NCI-H2107 treated with DMSO at 0.1 percent for 48 hours (cell line): ENCODE results near the gene TIAM1.

Source experiments
- DNase-seq: peaks from one replicate; lab custom pipeline; 2025; ENCODE audit not compliant: unreplicated experiment; lab: John Stamatoyannopoulos, UW

Gene TIAM1

GRCh38 chr21:31176080-31176551 is 167.9 kb downstream of the TIAM1 start:
- DNase-seq, result no peak

DNA sequence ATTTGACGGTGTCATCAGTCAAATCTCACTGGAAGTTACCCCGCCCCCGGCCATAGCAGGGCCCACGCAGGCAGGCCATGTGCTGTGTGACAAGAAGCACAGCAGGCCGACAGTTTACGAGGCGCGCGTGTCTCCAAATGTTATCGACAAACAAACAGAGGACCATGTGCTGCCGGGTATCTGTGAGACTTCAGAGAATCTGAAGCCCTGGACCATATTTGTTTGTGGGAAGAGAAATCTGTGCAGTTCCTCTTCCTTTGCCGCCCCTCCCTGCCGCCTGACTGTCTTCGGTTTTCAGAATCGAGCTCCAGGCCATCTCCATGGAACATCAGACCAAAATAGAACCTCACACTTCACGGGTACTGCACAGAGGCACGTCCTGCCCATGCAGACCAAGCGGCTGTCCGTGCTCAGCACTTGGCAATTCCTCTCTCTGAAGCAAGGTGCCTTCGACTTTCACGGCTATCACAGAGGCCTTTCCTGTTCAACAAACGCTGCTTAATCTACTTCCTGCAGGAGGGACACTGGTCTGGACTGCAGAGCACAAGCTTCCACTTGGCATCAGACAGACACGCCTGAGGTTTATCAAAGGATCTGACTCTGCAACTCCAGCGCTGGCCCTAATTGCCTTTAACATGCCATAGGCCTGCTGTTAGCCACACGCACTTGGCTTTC is 170.0 kb downstream of the TIAM1 start:
- DNase-seq, result no peak

- no peak for DNase-seq
Observed at GRCh38 chr21:31172328-31172727, 171.7 kb downstream of the TIAM1 start.

DNA sequence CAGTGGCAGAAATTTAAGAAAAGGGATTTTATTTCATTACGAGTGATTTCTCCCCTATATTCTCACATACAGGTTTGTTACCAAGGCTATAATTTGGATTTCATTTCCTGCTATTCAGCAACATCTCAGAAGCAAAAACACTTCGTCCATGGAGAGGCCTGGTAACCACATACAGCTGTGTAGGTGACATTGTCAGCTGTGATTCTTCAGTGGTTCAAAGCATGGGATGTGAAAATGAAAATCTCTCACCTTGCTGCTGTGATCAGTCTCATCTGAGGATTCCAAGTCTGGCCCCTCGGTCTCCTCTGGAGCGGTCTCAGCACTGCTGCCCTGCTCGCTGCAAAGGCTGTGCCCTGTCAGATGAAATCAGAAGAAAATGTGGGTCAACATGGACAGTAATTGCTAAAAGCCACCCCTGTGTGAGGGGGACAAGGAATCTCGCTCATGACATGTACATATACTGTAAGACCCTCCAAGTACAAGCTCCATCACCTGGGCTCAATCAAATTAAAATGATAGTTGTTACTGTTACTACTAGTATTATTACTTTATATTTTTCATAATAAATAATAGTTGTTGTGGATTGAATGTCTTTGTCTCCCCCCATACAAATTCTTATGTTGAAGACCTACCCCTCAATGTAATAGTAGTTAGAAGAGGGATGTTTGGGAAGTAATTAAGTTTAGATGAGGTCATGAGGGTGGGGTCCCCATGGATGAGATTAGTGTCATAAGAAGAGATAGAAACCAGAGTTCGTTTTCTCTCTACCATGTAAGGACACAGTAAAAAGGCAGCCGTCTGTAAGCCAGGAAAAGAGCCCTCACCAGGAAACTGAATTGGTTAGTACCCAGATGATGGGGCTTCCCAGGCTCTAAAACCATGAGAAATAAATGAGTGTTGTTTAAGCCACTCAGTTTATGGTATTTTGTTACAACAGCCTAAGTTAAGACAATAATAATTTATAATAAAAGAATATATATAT is 179.1 kb downstream of the TIAM1 start:
- no peak for DNase-seq

DNA sequence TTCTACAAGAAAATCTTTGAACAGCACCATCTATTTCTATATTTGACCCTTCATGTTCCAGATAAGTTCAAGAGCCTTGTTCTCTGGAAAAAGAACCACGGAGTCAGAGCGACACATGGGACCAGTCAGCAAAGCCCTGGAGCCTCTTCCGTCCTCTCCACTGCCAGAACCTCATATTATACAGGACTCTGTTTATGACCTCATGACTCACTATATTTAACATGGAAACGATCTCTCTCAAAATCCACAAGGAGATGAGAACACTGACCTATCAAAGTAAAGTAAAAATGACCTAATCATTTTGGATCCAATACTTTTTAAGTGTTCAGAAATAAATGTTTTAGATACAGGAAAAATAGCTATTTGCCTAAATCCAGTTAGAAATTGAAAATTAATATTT is 181.2 kb downstream of the TIAM1 start:
- DNase-seq, result no peak

DNA sequence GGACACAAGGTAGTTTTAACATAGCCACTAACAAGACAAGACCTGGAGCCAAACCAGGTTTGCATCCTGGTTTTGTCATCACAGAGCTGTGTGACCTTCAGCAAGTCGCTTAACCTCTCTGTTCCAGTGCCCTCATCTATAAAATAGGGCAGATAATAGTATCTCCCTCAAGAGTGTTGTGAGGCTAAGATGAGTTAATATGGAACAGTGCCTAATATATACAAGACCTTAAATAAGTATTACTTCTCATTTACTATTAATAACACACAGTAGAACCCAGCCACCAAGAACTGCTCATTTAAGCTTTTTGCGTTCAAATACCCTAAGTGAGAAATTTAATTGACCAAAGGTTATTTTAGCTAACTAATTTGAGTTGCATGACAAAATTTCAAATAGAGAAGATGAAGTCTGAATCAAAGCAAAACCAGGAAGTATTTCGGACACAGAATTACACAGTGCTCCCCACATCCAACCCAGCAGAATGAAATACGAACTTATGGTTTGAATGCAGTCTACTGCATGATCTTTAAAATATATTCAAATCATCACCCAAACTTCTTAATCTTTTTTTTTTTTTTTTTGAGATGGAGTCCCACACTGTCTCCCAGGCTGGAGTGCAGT is 181.9 kb downstream of the TIAM1 start:
- DNase-seq, result no peak

DNA sequence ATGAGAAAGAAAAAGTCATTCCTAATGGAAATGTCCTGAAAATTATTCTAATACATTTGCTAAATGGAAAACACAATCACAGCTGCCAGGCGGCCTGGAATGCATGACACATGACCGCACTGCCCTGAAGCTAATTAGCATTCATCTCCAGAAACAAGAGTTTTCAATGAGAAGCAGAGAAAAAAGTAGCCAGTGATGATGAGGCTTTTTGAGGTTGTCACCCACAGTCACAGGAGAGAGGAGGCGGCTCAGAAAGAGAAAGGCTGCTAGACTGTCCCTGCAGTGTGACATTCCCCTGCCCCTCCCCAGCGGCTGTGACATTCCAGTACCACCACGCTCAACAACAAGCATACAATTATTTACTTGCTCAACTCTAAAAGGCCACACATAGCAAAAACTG is 182.9 kb downstream of the TIAM1 start:
- DNase-seq, result no peak

- no peak for DNase-seq
Observed at GRCh38 chr21:31159808-31160207, 184.3 kb downstream of the TIAM1 start.

- no peak for DNase-seq
Observed at GRCh38 chr21:31158789-31159581, 185.1 kb downstream of the TIAM1 start.

GRCh38 chr21:31157756-31158155 is 186.3 kb downstream of the TIAM1 start:
- DNase-seq, result no peak

DNA sequence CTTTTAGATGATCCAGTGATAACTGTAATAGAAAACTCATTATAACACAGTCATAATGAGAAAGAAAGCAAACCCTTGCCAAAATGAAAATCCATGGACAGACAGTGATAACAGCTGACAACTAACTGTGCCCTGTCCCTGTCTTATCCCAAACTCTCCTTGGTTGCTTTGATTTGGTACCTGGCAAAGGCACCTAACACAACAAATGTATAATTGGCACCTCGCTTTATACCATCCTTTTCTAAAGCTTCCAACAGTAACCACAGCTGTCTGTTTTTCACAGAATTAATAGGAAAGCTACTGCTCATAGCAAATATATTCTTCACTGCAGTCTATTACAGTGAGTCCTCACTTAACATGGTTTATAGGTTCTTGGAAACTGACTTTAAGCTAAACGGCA is 187.4 kb downstream of the TIAM1 start:
- no peak for DNase-seq

- no peak for DNase-seq
Observed at GRCh38 chr21:31156169-31156568, 187.9 kb downstream of the TIAM1 start.

GRCh38 chr21:31151156-31152045 is 192.7 kb downstream of the TIAM1 start:
- DNase-seq, result no peak

DNA sequence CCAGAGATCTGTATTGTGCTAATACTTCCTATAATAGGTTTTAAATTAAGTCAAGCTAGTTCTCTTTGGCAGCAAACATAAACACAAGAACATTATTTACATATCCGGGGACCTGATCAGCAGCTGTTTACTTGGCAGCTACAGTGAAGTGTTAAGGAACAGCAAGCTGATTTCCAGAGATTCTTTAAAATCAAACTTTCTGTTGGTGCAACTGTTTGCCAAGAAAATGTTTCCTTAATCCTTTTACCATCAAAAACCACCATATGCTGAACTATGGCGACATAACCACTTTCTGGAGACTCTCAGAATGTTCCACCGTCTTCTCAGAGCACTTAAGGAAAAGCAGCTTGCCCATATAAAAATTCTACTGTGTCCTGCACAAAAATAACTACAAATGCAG is 198.8 kb downstream of the TIAM1 start:
- no peak for DNase-seq

- no peak for DNase-seq
Observed at GRCh38 chr21:31143036-31143435, 201.0 kb downstream of the TIAM1 start.

- no peak for DNase-seq
Observed at GRCh38 chr21:31142600-31142999, 201.5 kb downstream of the TIAM1 start.

- DNase-seq, result no peak
Observed at GRCh38 chr21:31141389-31142000, 202.6 kb downstream of the TIAM1 start.

- no peak for DNase-seq
Observed at GRCh38 chr21:31140676-31141075, 203.4 kb downstream of the TIAM1 start.

DNA sequence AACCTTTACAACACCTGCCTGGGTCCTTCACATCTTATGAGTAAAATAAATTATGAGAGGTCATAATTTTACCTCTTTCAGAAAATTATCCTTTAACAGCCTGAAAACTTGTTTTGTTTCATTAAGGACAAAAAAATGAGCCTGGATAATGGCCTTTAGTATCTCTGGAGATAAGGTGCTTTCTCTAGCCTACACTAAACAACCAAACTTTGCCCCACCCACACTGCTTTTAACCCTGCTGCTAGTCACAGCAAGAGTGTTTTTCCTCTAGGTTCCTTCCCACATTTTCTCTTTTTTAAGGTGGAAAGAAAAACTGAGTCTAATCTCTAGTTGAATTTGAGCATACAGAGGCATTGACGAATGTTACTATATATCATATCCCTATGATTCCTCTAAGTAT is 204.0 kb downstream of the TIAM1 start:
- no peak for DNase-seq
